GM18909 (cell line): ENCODE data around the gene ZSWIM4.

ENCODE experiments used
- ATAC-seq: cut with Tn5 transposase; IDR thresholded peaks from one replicate; pipeline ENCODE4 v1.9.1; 2021; ENCODE audit warnings: mild to moderate bottlenecking; ENCODE audit not compliant: unreplicated experiment, poor library complexity

Gene ZSWIM4

GRCh38 chr19:13830741-13831536, 35.7 kb downstream of the ZSWIM4 start:
- no peak for ATAC-seq

- no peak for ATAC-seq
Observed at GRCh38 chr19:13831537-13832467, 36.6 kb downstream of the ZSWIM4 start.

- ATAC-seq: peak; percentile 81
Observed at GRCh38 chr19:13833330-13834243, 38.3 kb downstream of the ZSWIM4 start.

- ATAC-seq: no peak
Observed at GRCh38 chr19:13834244-13835069, 39.2 kb downstream of the ZSWIM4 start.

- no peak for ATAC-seq
Observed at GRCh38 chr19:13835791-13836723, 40.8 kb downstream of the ZSWIM4 start.

- ATAC-seq: no peak
Observed at GRCh38 chr19:13838435-13839129, 43.3 kb downstream of the ZSWIM4 start.

- peak; percentile 38 for ATAC-seq
Observed at GRCh38 chr19:13839130-13839937, 44.1 kb downstream of the ZSWIM4 start.

DNA sequence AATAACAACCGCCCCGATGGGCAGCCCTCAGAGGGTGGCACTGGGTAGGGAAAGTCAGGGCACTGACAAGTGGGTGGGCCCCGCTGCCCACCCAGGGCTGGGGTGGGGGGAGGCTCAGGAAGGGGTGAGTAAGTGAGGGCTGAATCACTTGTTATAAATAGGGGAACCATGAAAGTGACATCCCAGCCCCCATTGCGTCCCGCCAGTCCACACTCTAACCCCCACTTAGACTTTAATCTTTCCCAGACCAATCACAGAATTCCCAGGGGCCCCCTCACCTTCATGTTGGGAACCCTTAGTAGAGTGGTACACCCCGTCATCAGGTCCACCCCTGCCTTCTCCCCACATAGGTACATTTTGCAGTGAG, 44.7 kb downstream of the ZSWIM4 start:
- ATAC-seq: peak; percentile 1

DNA sequence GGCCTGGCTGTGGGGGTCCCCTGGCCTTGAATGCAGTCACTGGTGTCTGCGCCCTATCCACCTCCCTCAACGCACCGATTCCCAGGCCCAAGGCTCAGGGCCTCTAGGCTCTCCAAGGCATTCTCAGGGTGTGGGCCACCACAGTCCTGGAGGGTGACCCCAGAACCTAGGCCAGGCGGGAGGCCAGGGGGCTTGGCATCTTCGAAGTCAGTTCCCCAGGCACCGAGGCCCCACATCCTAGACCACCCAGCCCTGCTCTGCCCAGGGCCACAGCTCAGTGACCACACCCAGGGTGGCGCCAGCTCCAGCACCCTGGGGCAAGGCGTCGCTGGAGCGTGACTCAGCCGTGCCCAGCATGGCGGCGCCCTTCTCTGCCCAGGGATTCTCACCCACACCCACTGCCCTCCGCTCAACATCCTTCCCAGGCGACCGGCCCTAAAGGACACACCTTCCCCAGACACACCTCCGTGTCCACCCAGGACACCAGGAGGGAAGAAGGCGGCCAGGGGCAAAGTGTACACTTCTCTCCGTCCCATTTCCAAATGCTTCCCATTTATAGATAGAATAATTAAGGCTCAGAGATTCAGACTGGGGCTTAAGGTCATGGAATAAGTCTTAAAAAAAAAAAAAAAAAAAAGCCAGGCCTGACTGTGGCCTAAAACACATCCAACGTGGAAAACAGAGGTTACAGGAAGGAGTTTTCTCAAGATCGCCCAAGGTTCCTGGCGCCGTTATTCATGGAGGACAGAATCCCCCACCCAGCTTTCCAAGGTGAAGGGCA, 45.3 kb downstream of the ZSWIM4 start:
- ATAC-seq: no peak

GRCh38 chr19:13841086-13841961, 46.1 kb downstream of the ZSWIM4 start:
- no peak for ATAC-seq

- no peak for ATAC-seq
Observed at GRCh38 chr19:13841962-13842290, 46.7 kb downstream of the ZSWIM4 start.

DNA sequence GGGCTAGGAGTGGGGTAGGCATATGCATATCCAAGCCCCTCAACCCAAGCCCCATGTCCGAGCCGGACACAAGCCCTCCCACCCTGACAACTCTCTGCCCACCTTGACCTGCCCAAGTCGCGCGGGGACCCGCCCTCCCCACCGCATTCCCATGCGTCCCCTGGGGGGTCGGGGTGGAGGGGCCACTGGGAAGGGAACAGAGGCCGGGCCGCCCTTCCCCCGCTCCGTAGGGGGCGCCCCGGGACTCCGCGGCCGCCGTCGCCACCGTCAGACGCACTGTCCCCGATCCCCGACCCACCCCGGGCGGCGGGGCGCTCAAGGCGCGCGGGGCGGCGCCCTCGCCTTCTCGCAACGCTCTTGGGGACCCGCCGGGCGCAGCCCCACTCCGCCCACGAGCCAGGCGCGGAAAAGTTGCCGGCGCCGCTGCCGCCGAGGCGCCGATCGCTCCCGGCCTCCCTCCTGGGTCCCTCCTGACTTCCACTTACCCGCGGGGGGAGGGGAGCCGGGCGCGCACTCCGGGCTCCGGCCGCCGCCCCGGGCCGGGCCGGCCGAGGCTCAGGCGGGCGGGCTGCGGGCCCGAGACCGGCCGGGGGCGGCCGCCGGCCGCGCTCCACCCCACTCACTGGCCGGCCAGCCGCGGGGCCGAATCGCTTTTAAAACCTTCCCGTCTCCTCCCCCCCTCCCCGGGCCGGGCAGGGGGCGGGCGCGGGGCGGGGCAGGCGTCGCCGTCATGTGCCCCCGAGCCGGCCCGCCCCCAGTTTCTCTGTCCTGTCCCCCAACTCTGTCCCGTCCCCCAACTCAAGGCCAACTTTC, 47.3 kb downstream of the ZSWIM4 start:
- ATAC-seq: no peak

DNA sequence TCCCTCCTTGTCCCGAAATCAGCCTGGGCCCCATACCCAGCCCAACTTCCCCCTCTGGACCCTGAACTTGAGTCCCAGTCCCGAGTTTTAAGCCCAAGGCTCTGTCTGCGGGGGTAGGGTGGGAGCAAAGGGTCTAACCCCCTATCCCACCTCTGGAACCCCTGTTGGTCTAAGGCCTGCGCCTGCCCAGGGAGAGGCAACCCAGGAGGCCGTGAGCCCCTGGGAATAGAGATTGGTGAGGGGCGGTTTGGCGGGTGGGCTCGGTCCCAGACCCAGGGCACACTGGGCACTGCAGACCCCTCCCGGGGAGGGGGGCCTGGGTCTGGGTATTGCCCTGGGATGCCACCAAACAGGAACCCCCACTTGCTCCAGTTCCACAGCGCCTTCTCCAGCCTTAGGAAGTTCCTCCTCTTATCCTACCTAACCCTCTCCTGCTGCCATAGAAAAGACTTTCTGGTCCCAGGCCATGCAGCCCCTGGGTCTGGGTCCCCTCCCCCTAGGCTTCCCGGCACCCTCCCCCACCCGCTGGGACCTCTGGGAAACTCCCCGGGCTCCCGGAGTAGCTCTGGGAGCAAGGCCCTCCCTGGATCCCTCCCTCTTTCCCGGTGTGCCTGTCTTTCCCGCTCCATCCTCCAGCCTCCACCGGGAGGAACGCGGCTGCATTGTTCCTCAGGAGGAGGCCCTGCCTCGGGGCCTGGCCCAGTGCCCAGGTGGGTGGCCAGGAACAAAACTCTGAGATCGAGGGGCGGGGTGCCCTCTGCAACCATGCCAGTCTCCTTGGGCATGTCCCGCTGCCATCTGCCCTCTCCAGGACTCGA, 48.1 kb downstream of the ZSWIM4 start:
- no peak for ATAC-seq

- ATAC-seq: no peak
Observed at GRCh38 chr19:13844130-13844631, 48.9 kb downstream of the ZSWIM4 start.
